Mucosa of descending colon (tissue), 3 donors: ENCODE measurements around the gene SSR4. TPM values are rescaled to one million over a fixed set of nuclear protein-coding genes. Genes with fewer than 3 reads are reported as not detected.

Experiments
- ATAC-seq: fragments of 200-7000 bp; cut with Tn5 transposase; one replicate; pipeline ENCODE4 v1.9.1; 2020; ENCODE audit warnings: mild to moderate bottlenecking, moderate library complexity
- DNase-seq, 3 donors: peaks; one replicate each; pipeline ENCODE4 v3.0.0-alpha.2; 2020
- H3K36me3 ChIP-seq: fragments of 200-600 bp; one replicate; pipeline ENCODE4 v1.8.0; 2021; ENCODE audit warnings: low read depth, mild to moderate bottlenecking
- H3K4me1 ChIP-seq: fragments of 200-600 bp; one replicate; pipeline ENCODE4 v1.8.0; 2021; ENCODE audit warnings: low read depth, mild to moderate bottlenecking
- H3K4me3 ChIP-seq: fragments of 200-600 bp; one replicate; pipeline ENCODE4 v1.8.0; 2021; ENCODE audit warnings: mild to moderate bottlenecking
- H3K9me3 ChIP-seq: fragments of 200-600 bp; one replicate; pipeline ENCODE4 v1.8.0; 2021; ENCODE audit warnings: mild to moderate bottlenecking
- intact Hi-C, 2 donors: fragments of 100-400 bp; cut with DNase I in 1 of 2; cut with micrococcal nuclease in 1 of 2; formaldehyde crosslinking; loops; one replicate each; pipeline versions ENCODE4 v1.11.0 to v1.11.1; 2022; cut with DNase I, micrococcal nuclease
- total RNA-seq, 3 donors: library from RNA; stranded (reverse); fragmentation: NEBNext Ultra II Directional in 2 of 3; extraction: Animal tissue kit (Norgen Biotek cat#: 25700) in 2 of 3; gene quantifications; one replicate each; pipeline versions ENCODE4 v1.2.1 to v1.2.4, GENCODE V29; 2021 to 2023
- TF ChIP-seq, protein P1 (sequence below): fragments of 200-600 bp; IDR thresholded peaks from one replicate; pipeline ENCODE4 v1.8.0; 2022; ENCODE audit warnings: antibody characterized with exemption, mild to moderate bottlenecking
- donor health status: DM: no; HTN: no; CAD: no; lungs with moderate emphysema.
- donor health status: DM: no; HTN: no; CAD: no.
- donor health status: DM: no; HTN: yes; CAD: no.

Gene SSR4
- total RNA-seq, 3 donors from 2014 or later: 129 to 297 (median 174) TPM

DNA sequence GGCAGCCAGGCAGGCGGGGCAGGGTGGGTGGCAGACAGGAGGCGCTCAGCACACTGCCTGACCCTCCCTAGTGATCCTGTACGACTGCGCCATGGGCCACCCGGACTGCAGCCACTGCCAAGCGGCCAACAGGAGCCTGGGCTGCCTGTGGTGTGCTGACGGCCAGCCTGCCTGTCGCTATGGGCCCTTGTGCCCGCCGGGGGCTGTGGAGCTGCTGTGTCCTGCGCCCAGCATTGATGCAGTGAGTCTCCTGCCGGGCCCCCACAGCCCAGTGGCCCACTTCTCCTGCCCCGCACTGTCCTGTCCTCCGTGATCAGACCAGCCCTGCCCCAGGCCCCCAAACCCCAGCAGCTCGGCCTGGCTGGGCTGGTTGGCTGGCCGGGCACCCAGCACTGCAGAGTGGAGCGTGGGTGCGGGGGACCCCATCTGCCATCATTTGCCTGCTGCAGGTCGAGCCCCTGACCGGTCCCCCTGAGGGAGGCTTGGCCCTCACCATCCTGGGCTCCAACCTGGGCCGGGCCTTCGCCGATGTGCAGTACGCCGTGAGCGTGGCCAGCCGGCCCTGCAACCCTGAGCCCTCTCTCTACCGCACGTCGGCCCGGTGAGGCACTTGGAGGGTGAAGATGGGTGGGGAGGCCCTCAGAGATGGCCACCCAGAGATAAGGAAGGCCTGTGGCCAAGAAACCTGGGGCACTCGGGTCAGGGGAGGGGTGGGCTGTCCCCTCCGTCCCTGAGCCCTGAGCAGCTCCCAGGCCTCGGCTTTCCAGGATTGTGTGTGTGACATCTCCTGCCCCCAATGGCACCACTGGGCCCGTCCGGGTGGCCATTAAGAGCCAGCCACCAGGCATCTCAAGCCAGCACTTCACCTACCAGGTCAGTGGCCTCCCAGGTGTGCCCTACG, 22.8 kb upstream of the SSR4 start:
- no peaks in the 10 kb centered on the region for H3K36me3 ChIP-seq
- no peak for ATAC-seq
- no peaks in the 10 kb centered on the region for H3K9me3 ChIP-seq
- no peak overlapping the region for H3K4me3 ChIP-seq
- DNase-seq: no peak
- intact Hi-C loops: no loop called here
- TF ChIP-seq, protein P1, sequence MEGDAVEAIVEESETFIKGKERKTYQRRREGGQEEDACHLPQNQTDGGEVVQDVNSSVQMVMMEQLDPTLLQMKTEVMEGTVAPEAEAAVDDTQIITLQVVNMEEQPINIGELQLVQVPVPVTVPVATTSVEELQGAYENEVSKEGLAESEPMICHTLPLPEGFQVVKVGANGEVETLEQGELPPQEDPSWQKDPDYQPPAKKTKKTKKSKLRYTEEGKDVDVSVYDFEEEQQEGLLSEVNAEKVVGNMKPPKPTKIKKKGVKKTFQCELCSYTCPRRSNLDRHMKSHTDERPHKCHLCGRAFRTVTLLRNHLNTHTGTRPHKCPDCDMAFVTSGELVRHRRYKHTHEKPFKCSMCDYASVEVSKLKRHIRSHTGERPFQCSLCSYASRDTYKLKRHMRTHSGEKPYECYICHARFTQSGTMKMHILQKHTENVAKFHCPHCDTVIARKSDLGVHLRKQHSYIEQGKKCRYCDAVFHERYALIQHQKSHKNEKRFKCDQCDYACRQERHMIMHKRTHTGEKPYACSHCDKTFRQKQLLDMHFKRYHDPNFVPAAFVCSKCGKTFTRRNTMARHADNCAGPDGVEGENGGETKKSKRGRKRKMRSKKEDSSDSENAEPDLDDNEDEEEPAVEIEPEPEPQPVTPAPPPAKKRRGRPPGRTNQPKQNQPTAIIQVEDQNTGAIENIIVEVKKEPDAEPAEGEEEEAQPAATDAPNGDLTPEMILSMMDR: no peak
- H3K4me1 ChIP-seq: no peaks in the 10 kb centered on the region

DNA sequence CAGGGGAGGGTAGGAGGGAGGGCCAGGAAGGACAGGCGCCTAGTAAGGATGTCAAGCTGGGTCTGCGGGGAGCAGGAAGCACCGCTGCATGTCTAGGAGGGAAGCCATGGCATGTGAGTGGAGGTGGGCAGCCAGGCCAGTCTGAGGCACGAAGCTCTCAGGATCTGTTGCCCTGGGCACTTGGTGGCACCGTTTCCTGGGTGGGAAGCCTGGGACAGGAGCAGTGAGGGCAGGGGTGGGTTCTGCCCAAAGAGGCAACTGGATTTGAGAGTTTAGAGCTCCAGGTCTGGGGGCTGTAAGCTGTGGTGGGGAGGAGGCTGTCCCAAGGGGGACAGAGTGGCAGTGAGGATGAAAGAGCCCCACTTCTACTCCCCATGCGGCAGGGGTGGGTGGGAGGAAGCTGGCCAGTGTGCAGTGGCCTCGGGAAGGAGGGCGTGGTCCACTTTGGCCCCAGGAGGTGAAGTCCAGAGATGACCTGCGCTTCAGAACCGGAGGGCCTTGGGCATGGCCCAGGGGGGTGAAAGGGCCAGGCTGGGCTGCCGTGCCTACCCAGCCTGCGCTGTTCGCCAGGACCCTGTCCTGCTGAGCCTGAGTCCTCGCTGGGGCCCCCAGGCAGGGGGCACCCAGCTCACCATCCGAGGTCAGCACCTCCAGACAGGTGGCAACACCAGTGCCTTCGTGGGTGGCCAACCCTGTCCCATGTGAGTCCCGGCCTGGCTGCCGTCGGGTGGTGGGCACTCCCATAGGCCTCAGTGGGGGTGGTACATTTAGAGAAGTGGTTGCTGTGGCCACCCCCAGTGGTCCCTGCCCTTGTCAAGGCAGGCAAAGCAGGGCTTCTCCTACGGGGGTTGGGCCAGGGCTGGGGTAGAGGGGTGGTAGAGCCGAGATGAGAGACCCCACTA, 21.9 kb upstream of the SSR4 start:
- TF ChIP-seq, protein P1: no peak
- intact Hi-C loops: no loop called here
- DNase-seq (peak in 1 of 3 donors; percentile 8), ATAC-seq (no peak)
- H3K4me1 ChIP-seq: no peaks in the 10 kb centered on the region
- H3K36me3 ChIP-seq: no peaks in the 10 kb centered on the region
- no peak overlapping the region for H3K4me3 ChIP-seq
- H3K9me3 ChIP-seq: no peaks in the 10 kb centered on the region

DNA sequence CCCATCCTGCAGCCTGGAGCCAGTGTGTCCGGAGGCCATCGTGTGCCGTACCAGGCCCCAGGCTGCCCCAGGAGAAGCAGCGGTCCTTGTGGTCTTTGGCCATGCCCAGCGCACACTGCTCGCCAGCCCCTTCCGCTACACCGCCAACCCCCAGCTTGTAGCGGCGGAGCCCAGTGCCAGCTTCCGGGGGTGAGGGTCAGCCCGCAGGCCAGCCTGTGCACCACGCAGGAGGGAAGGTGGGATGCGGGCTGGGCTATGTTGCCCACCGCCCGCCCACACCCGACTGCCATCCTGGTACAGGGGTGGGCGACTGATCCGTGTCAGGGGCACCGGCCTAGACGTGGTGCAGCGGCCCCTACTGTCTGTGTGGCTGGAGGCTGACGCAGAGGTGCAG, 21.3 kb upstream of the SSR4 start:
- no peak overlapping the region for H3K4me3 ChIP-seq
- no peak for ATAC-seq
- H3K36me3 ChIP-seq: no peaks in the 10 kb centered on the region
- no peaks in the 10 kb centered on the region for H3K9me3 ChIP-seq
- H3K4me1 ChIP-seq: no peaks in the 10 kb centered on the region
- intact Hi-C loops: no loop called here
- TF ChIP-seq, protein P1: no peak
- DNase-seq: peak in 1 of 3 donors; percentile 7

DNA sequence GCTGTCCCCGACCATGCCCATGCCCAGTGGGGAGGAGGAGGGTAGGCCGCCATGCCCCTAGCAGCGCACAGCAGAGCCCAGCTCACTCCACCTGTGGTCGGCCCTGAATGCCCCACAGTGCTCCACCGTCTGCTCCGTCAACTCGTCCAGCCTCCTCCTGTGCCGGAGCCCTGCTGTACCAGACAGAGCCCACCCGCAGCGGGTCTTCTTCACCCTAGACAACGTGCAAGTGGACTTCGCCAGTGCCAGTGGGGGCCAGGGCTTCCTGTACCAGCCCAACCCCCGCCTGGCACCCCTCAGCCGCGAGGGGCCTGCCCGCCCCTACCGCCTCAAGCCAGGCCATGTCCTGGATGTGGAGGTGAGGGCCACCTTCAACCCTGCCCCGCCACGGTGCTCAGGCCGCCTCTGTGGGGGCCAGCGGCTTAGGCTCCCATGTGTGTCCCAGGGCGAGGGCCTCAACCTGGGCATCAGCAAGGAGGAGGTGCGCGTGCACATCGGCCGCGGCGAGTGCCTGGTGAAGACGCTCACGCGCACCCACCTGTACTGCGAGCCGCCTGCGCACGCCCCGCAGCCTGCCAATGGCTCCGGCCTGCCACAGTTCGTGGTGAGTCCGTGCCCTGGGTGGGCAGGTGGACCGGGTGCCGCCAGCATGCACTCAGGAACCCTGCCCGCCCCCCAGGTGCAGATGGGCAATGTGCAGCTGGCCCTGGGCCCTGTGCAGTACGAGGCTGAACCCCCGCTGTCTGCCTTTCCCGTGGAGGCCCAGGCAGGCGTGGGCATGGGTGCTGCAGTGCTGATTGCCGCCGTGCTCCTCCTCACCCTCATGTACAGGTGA, 20.5 kb upstream of the SSR4 start:
- H3K4me3 ChIP-seq: no peak overlapping the region
- ATAC-seq: no peak
- intact Hi-C loops: no loop called here
- H3K9me3 ChIP-seq: no peaks in the 10 kb centered on the region
- H3K4me1 ChIP-seq: no peaks in the 10 kb centered on the region
- TF ChIP-seq, protein P1: no peak
- peak in 2 of 3 donors; percentile 14 to 49 for DNase-seq
- H3K36me3 ChIP-seq: no peaks in the 10 kb centered on the region

DNA sequence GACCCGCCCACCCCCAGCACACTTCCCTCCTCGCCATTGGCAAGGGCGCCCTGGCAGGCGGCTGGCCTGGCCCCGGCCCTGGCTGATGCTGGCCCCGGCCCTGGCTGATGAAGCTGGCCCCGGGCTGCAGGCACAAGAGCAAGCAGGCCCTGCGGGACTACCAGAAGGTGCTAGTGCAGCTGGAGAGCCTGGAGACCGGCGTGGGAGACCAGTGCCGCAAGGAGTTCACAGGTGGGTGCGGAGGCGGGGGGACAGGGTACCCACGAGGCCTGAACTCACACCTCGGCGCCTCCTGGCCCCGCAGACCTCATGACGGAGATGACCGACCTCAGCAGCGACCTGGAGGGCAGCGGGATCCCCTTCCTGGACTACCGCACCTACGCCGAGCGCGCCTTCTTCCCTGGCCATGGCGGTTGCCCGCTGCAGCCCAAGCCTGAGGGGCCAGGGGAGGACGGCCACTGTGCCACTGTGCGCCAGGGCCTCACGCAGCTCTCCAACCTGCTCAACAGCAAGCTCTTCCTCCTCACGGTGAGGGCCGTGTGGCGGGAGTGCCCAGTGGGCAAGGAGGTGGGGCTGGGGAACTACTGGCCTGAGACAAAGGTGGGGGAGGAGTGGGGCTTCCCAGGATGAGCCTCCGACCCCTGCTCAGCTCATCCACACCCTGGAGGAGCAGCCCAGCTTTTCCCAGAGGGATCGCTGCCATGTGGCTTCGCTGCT, 19.7 kb upstream of the SSR4 start:
- Histone ChIP-seq H3K4me1 (no peaks in the 10 kb centered on the region), H3K4me3 (no peak overlapping the region), H3K9me3 (no peaks in the 10 kb centered on the region), H3K36me3 (no peaks in the 10 kb centered on the region)
- intact Hi-C loops: no loop called here
- TF ChIP-seq, protein P1: no peak
- DNase-seq (peak in 2 of 3 donors; percentile 8 to 40), ATAC-seq (no peak)
